Endothelial cell (in vitro differentiated cells): ENCODE measurements around the gene GMDS. TPM values are rescaled to one million over a fixed set of nuclear protein-coding genes. Genes with fewer than 3 reads are reported as not detected.

Experiments
- DNase-seq: peaks from one replicate; pipeline ENCODE4 v3.0.0; 2021; ENCODE audit warnings: low spot score
- H3K27ac Mint-ChIP-seq: one replicate; pipeline ENCODE4 v1.8.0; 2021; ENCODE audit warnings: mixed read lengths, inconsistent platforms; ENCODE audit not compliant: unreplicated experiment
- H3K27me3 Mint-ChIP-seq: one replicate; pipeline ENCODE4 v1.8.0; 2021; ENCODE audit warnings: mild to moderate bottlenecking, moderate library complexity, mixed read lengths, inconsistent platforms; ENCODE audit not compliant: unreplicated experiment
- H3K36me3 Mint-ChIP-seq: one replicate; pipeline ENCODE4 v1.8.0; 2021; ENCODE audit warnings: mild to moderate bottlenecking, low read depth, mixed read lengths, inconsistent platforms; ENCODE audit not compliant: unreplicated experiment
- H3K4me1 Mint-ChIP-seq: one replicate; pipeline ENCODE4 v1.8.0; 2021; ENCODE audit warnings: mild to moderate bottlenecking, mixed read lengths, inconsistent platforms; ENCODE audit not compliant: unreplicated experiment
- H3K4me3 Mint-ChIP-seq: one replicate; pipeline ENCODE4 v1.8.0; 2021; ENCODE audit warnings: mild to moderate bottlenecking, mixed read lengths, inconsistent platforms; ENCODE audit not compliant: unreplicated experiment
- H3K9me3 Mint-ChIP-seq: one replicate; pipeline ENCODE4 v1.8.0; 2021; ENCODE audit warnings: mixed read lengths, inconsistent platforms; ENCODE audit not compliant: unreplicated experiment
- total RNA-seq: library from RNA; stranded (reverse); fragmentation: NEBNext Ultra II Directional; extraction: Animal tissue kit (Norgen Biotek cat#: 25700); gene quantifications from one replicate; pipeline ENCODE4 v1.2.1, GENCODE V29; 2021; ENCODE audit not compliant: unreplicated experiment
- TF ChIP-seq, protein P1 (sequence below): fragments of 200-600 bp; sonication (generic); IDR thresholded peaks from one replicate; pipeline ENCODE4 v1.5.0; 2021; ENCODE audit warnings: antibody characterized with exemption; ENCODE audit not compliant: unreplicated experiment

GMDS gene
- total RNA-seq, 1 donor from 2014 or later = 36.0 TPM

DNA sequence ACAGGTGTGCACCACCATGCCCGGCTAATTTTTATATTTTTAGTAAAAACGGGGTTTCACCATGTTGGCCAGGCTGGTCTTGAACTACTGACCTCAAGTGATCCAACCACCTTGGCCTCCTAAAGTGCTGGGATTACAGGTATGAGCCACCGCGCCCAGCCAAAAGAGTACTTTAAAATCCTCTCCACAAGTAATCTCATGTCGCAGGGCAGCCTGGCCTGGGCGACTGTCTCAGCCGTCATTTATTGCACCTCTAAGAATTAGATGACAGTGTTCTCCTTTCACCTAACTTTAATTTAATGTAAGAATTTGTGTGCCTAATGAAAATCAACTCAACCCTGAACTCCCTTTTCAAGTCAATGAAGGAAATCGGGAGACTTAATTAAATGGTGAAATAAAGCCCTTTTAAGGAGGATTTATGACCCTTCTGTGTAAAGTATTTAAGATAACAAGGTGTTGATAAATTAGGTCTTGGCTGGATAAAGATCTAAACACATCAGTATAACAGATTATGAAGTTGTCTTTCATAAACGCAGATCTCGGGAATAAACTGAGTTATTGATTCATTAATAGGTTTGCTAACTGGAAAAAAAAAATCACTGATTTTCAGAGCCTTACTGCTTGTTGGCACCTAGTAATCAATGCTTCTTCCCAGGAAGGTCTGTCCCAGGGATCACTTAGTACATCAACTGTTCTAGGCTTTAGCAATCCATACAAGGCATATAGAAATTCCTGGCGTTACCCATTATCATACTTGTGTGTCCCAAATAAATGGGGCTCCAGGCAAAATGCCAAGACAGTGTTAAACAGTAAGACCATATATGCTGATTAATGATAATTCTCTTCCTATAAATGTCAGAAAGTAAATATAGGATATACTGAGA lies 209.3 kb downstream of the GMDS start:
- TF ChIP-seq, protein P1, sequence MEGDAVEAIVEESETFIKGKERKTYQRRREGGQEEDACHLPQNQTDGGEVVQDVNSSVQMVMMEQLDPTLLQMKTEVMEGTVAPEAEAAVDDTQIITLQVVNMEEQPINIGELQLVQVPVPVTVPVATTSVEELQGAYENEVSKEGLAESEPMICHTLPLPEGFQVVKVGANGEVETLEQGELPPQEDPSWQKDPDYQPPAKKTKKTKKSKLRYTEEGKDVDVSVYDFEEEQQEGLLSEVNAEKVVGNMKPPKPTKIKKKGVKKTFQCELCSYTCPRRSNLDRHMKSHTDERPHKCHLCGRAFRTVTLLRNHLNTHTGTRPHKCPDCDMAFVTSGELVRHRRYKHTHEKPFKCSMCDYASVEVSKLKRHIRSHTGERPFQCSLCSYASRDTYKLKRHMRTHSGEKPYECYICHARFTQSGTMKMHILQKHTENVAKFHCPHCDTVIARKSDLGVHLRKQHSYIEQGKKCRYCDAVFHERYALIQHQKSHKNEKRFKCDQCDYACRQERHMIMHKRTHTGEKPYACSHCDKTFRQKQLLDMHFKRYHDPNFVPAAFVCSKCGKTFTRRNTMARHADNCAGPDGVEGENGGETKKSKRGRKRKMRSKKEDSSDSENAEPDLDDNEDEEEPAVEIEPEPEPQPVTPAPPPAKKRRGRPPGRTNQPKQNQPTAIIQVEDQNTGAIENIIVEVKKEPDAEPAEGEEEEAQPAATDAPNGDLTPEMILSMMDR = no peak
- Mint-ChIP-seq H3K4me3 (no peak overlapping the region), H3K4me1 (peaks cover 9% of the 10 kb centered on the region), H3K27ac (no peak overlapping the region), H3K36me3 (no peaks in the 10 kb centered on the region), H3K9me3 (no peaks in the 10 kb centered on the region), H3K27me3 (no peaks in the 10 kb centered on the region)
- DNase-seq = no peak

DNA sequence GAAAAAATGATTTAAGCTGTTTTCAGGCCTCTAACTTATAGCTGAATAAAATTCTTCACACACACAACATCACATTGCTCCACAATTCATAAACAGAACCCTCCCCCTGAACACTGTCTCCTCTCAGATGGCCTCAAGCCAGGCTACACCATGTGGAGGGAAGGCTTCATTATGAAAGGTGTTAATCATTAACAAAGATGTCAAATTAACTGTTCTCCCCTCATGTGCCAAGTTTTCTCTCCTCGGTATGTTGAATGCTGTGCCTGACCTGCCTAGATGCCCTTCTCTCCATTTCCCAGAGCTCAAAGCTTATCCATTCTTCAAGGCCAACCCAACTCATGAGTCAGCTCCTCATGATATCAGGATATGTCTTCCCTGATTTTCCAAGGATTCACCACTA lies 210.4 kb downstream of the GMDS start:
- H3K9me3 Mint-ChIP-seq = no peaks in the 10 kb centered on the region
- no peak overlapping the region for H3K27ac Mint-ChIP-seq
- TF ChIP-seq, protein P1 = no peak
- peaks cover 18% of the 10 kb centered on the region for H3K4me1 Mint-ChIP-seq
- H3K36me3 Mint-ChIP-seq = no peaks in the 10 kb centered on the region
- no peaks in the 10 kb centered on the region for H3K27me3 Mint-ChIP-seq
- no peak for DNase-seq
- no peak overlapping the region for H3K4me3 Mint-ChIP-seq

DNA sequence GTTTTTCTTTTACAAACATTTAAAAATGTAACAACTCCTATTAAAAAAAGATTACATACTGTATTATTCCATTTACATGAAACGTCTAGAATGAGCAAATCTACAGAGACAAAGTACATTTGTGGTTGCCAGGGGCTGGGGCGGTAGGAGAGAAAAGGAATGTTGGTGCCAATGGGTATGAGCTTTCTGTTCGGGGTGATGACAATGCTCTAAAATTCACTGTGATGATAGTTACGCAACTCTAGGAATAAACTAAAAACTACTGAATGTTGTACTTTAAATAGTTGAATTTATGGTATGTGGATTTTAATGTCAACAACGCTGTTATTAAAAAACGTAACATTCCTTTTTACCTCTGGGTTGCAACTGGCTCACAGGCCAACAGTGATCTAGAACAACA lies 211.1 kb downstream of the GMDS start:
- no peak for DNase-seq
- Mint-ChIP-seq H3K9me3 (no peaks in the 10 kb centered on the region), H3K27me3 (no peaks in the 10 kb centered on the region), H3K4me1 (peaks cover 23% of the 10 kb centered on the region), H3K4me3 (no peak overlapping the region), H3K36me3 (no peaks in the 10 kb centered on the region), H3K27ac (no peak overlapping the region)
- TF ChIP-seq, protein P1 = no peak

DNA sequence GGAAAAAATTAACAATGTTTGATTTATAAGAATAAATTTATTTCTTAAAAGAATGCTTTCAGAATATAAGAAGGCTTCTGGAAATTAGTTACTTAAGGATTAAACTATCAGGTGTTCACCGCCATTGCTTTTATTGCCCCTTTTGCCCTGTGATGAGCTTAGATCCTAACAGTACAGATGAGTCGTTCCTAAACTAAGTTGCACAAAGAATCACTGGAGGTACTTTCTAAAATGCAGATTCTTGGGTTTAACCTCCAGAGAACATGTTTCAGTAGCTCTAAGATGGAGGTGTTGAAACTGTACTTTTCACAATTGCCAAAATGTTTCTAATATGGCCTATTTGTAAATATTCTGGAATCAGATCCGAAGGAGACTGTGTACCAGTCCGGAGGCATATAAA lies 211.9 kb downstream of the GMDS start:
- no peak for DNase-seq
- H3K27me3 Mint-ChIP-seq = no peaks in the 10 kb centered on the region
- H3K27ac Mint-ChIP-seq = no peak overlapping the region
- H3K4me3 Mint-ChIP-seq = no peak overlapping the region
- H3K4me1 Mint-ChIP-seq = peaks cover 28% of the 10 kb centered on the region
- TF ChIP-seq, protein P1 = no peak
- no peaks in the 10 kb centered on the region for H3K9me3 Mint-ChIP-seq
- no peaks in the 10 kb centered on the region for H3K36me3 Mint-ChIP-seq

DNA sequence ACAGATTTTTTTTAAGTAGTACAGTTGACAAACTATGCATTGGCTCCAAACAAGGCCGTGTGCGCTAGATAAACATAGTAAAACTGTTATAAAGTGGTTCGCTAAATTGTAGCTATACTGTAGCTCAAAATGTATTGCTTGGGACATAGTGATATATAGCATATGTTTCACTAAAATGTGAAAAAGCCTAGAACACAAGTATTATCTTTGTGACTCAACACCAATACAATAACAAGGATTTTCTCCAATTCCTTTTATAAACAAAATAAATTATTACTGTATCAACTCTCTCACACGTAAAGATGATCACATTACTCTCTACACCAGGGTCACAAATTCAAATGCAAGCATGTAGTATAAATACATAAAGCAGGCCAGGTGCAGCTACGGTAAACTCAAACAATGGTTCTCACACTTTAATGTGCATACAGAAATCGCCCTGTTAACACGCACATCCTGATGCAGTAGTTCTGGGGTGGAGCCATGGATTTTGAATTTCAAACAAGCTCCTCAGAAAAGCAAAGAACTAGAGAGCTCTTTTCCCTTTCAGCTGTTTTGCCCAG lies 214.6 kb downstream of the GMDS start:
- H3K36me3 Mint-ChIP-seq = no peaks in the 10 kb centered on the region
- TF ChIP-seq, protein P1 = no peak
- H3K27ac Mint-ChIP-seq = no peak overlapping the region
- H3K9me3 Mint-ChIP-seq = no peaks in the 10 kb centered on the region
- DNase-seq = no peak
- peaks cover 2% of the 10 kb centered on the region for H3K27me3 Mint-ChIP-seq
- H3K4me3 Mint-ChIP-seq = no peak overlapping the region
- peaks cover 48% of the 10 kb centered on the region for H3K4me1 Mint-ChIP-seq
